NCI-H510A treated with DMSO at 0.1 percent for 48 hours (cell line): Measurements from ENCODE around the gene LIN54.
A peak's percentile ranks its signal among the peaks of the same experiment; 100 is the strongest.

Source experiments
- DNase-seq: peaks from one replicate; lab custom pipeline; 2025; lab: John Stamatoyannopoulos, UW

LIN54 gene

DNA sequence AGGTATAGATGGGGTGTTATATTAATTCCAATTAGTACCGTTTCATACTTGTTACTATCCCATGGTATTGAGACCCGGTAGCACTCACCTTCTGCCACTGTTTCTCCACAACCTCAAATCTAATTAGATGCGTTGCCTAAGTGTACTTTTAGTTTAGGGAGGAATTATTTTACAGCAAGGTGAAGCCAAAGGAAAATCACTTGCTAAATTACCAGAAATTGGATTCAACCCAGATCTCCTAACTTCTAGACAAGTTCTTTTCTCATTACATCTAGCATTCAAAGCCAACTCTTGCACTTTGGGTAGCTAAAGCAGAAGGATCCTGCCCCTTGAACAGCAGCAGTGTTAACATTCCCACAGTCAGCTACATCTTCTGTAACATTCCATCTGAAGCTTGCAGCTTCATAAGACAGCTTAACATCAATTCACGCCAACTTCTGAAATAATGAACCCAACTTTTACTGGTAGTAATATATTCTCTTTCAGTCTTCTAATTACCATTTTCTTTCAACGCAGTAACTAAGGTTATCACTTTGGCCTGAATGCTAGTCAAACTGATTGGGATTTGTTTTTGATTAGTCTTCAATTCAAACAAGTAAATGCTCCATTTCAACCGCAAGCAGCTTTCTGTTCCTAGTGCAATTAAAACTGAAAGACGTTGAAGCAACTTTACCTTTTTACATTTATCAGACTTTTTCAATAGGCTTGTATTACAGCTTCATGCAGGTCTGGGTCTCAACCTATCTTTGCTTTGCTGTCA, 118.7 kb downstream of the LIN54 start:
- peak; percentile 64 for DNase-seq

GRCh38 chr4:82890901-82891706, 119.5 kb downstream of the LIN54 start, which contains the start of gene SEC31A:
Gene SEC31A (minus strand): TSS chr4:82891153. CDS start chr4:82881936, 9,217 bp downstream.
- DNase-seq: peak; percentile 93

DNA sequence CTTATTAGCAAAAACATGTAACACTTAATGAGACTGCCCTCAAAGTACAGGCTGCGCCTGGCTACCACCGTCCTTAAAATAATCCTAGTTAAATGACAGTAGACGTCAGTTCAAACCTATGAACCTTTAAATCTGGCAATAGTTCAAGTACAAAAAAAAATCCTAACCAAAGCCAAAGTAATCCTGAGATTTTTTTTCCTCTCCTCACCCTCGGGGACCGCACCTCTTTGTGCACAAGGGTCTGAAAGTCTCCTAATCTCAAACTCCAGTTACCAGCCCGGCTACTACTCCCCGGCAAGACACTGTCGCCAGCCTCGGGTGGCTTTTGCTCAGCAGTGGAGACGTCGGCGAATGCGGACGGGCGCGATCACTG, 120.1 kb downstream of the LIN54 start:
- no peak for DNase-seq

DNA sequence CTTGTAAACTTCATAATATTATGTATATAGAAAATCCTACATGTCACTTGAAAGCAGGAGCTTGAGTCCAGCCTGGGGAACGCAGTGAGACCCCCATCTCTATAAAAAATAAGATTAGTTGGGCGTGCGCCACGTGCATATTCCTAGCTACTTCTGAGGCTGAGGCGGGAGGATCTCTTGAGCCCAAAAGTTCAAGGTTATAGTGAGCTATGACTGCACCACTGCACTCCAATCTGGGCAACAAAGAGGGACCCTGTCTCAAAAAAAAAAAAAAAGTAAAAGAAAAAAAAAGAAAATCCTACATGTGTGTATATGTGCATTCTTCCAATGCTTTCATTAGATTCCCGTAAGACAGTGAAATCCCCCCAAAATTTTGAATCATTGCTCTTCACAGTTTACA, 121.3 kb downstream of the LIN54 start:
- DNase-seq: no peak

DNA sequence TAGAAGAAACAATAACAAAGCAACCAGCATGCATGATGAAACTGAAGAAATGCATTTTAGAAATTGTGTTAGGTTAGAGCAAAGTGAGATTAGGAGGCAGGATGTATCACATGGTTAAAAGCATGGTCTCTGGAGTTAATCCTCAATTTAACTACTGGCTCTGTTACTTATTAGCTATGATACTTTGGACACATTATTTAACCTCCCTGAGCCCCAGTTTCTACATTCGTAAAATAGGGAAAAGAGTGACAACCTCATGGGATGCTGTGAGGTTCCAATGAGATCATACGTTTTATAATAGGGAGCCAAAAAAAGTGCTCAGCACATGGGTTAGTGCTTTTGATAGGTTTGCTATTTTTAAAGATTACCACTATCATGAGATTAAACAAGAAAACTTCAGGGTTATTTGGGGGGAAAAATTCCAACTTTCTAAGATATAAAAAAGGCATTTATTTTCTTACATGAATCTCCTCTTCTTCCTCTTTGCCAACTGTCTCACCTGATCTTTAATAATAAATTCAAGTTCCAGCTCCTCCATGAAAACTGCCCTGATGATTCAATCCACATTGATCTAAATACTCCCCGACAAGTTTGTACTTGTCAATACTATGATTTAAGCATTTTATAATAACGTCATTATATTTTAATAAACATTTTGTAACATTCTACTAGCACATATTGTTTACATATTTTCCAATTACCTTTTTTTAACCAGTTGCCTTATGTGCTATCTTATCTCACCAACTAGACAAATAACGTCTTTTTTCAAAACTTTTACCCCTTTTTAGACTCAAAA, 124.3 kb downstream of the LIN54 start:
- DNase-seq: no peak

- no peak for DNase-seq
These were observed 125.2 kb downstream of the LIN54 start for GRCh38 chr4:82885410-82885809.
